GM12878 (cell line): ENCODE results near the gene ABCD4. TPM values are rescaled to one million over a fixed set of nuclear protein-coding genes. Genes with fewer than 3 reads are reported as not detected.

Experiments
- ATAC-seq: fragments of 200-7000 bp; cut with Tn5 transposase; 3 replicates; pipeline ENCODE4 v1.9.1; 2020; ENCODE audit warnings: mild to moderate bottlenecking, moderate library complexity
- BruUV-seq: library from RNA; stranded (reverse); fragments of 400-500 nt; replicated peaks from 2 replicates; lab custom pipeline; 2021; lab: Mats Ljungman, UMichigan
- CTCF ChIA-PET: fragments of 300-600 bp; sonication (Branson Sonifier 250); formaldehyde crosslinking; extraction: SDS; loops from one replicate; lab custom pipeline; 2021; ENCODE audit warnings: inconsistent platforms; lab: Yijun Ruan, JAX
- POLR2A ChIA-PET: fragments of 350-600 bp; formaldehyde crosslinking; extraction: SDS; loops from one replicate; lab custom pipeline; 2021; ENCODE audit warnings: inconsistent platforms; lab: Charles Lee
- RAD21 ChIA-PET: fragments of 300-600 bp; sonication (Branson Sonifier 250); formaldehyde crosslinking; loops from one replicate; lab custom pipeline; 2023; ENCODE audit warnings: antibody characterized with exemption; ENCODE audit not compliant: unreplicated experiment; lab: Charles Lee
- SMC1A ChIA-PET: fragments of 300-600 bp; sonication (Branson Sonifier 250); formaldehyde crosslinking; loops from one replicate; lab custom pipeline; 2023; ENCODE audit not compliant: unreplicated experiment, uncharacterized antibody; lab: Charles Lee
- DNase-seq: peaks from one replicate; pipeline ENCODE4 v3.0.0-alpha.2; 2011; ENCODE audit warnings: low read depth, low spot score
- FAIRE-seq: peaks from 3 replicates; lab custom pipeline; 2011; peaks lifted over from hg19 to GRCh38; lab: Jason Lieb, UNC
- H2AFZ ChIP-seq: 2 replicates; pipeline ENCODE4 v1.6.0; 2011; ENCODE audit warnings: low read depth, low read length, control low read depth; ENCODE audit not compliant: control insufficient read depth
- H3K27ac ChIP-seq: 2 replicates; pipeline ENCODE4 v1.5.1; 2011; ENCODE audit warnings: control low read depth; ENCODE audit not compliant: control insufficient read depth, insufficient read depth
- H3K27me3 ChIP-seq, 2 experiments: replicated peaks in 1 of 2; 2 replicates each; pipeline versions ENCODE4 v1.6.0 to v1.6.1; 2011; ENCODE audit warnings: low read length in 1 of 2; ENCODE audit not compliant: control insufficient read depth in 2 of 2, insufficient read depth in 2 of 2
- H3K36me3 ChIP-seq, 2 experiments: 2 replicates each; pipeline ENCODE4 v1.5.1; 2011; ENCODE audit warnings: low read length in 1 of 2; ENCODE audit not compliant: control insufficient read depth in 2 of 2, insufficient read depth in 2 of 2
- H3K4me1 ChIP-seq: 2 replicates; pipeline ENCODE4 v1.6.1; 2011; ENCODE audit warnings: mild to moderate bottlenecking, low read length, moderate library complexity, mixed read lengths; ENCODE audit not compliant: control insufficient read depth, insufficient read depth
- H3K4me2 ChIP-seq: 2 replicates; pipeline ENCODE4 v1.6.0; 2011; ENCODE audit warnings: control low read depth; ENCODE audit not compliant: control insufficient read depth, insufficient read depth
- H3K4me3 ChIP-seq: fragments of 200-600 bp; sonication (generic); 2 replicates; pipeline ENCODE4 v1.5.1; 2016
- H3K79me2 ChIP-seq: 2 replicates; pipeline ENCODE4 v1.6.0; 2011; ENCODE audit warnings: low read length; ENCODE audit not compliant: control insufficient read depth, insufficient read depth
- H3K9ac ChIP-seq: 2 replicates; pipeline ENCODE4 v1.8.0; 2011; ENCODE audit warnings: low read length, control low read depth, mixed read lengths; ENCODE audit not compliant: control insufficient read depth, insufficient read depth
- H3K9me3 ChIP-seq: replicated peaks from 3 replicates; pipeline ENCODE4 v1.5.1; 2011; ENCODE audit warnings: mild to moderate bottlenecking, low read length; ENCODE audit not compliant: control insufficient read depth, insufficient read depth
- H4K20me1 ChIP-seq: 2 replicates; pipeline ENCODE4 v1.6.0; 2011; ENCODE audit not compliant: control insufficient read depth, insufficient read depth
- FOS ChIP-seq: IDR thresholded peaks from 3 replicates; pipeline ENCODE4 v1.6.1; 2011; ENCODE audit warnings: borderline replicate concordance; ENCODE audit not compliant: insufficient read length; ENCODE audit errors: extremely low read depth
- HCFC1 ChIP-seq: fragments of 150-350 bp; IDR thresholded peaks from 2 replicates; pipeline ENCODE4 v1.6.1; 2014; ENCODE audit warnings: low read length
- JUND ChIP-seq: IDR thresholded peaks from 2 replicates; pipeline ENCODE4 v1.6.1; 2012; ENCODE audit warnings: low read depth, mild to moderate bottlenecking, low read length, improper control_type of control experiment, moderate library complexity
- MEF2A ChIP-seq: IDR thresholded peaks from 2 replicates; pipeline ENCODE4 v1.6.1; 2011; ENCODE audit warnings: low read depth, mild to moderate bottlenecking, low read length, moderate library complexity; ENCODE audit not compliant: insufficient read depth
- USF1 ChIP-seq: IDR thresholded peaks from 2 replicates; pipeline ENCODE4 v1.6.1; 2011; ENCODE audit warnings: borderline replicate concordance, low read depth, mild to moderate bottlenecking, moderate library complexity, mixed read lengths, low read length; ENCODE audit not compliant: insufficient read depth; ENCODE audit errors: extremely low read length
- WGBS: methylation state at CpG from one replicate; pipeline ENCODE4 v1.1.6; 2016; ENCODE audit warnings: low lambda C conversion rate; ENCODE audit not compliant: insufficient replicate concordance, insufficient coverage; ENCODE audit errors: missing lambda C conversion rate; 5-methylcytosine and 5-hydroxymethylcytosine counted together
- in situ Hi-C: fragments of 300-500 bp; cut with MboI; formaldehyde crosslinking; loops from 9 replicates; pipeline ENCODE4 v1.14.3; 2018; ENCODE audit warnings: mixed read lengths
- intact Hi-C: fragments of 100-400 bp; cut with micrococcal nuclease; formaldehyde crosslinking; loops from one replicate; pipeline ENCODE4 v1.14.2; 2022; ENCODE audit not compliant: unreplicated experiment
- polyA plus RNA-seq, 11 experiments: library from polyadenylated mRNA; depleted of rRNA in 4 of 11; unstranded in 6 of 11; stranded (reverse) in 5 of 11; fragments of >200 nt; fragmentation: Nextera tagmentation in 4 of 11; fragmentation: Illumina TruSeq in 1 of 11; extraction: Ambion mirVana in 4 of 11; extraction: Trizol in 1 of 11; gene quantifications; 1 replicate in 1 of 11; 2 replicates in 10 of 11; pipeline versions ENCODE4 v1.2.1 to v1.2.3, GENCODE V29; 2011 to 2016; ENCODE audit warnings: inconsistent platforms in 2 of 11, missing spikeins in 2 of 11, low read depth in 1 of 11
- total RNA-seq, 4 experiments: library from RNA; depleted of rRNA in 3 of 4; stranded (reverse); fragments of >200 nt in 3 of 4; fragmentation: Illumina TruSeq in 1 of 4; extraction: Trizol in 1 of 4; gene quantifications; 2 replicates each; pipeline versions ENCODE4 v1.2.1 to v1.2.3, GENCODE V29; 2013 to 2021

ABCD4 gene
- total and polyA plus RNA-seq, 10 of the 15 experiments (the other 5 are each of a cell fraction or from before 2014, with no cell fraction given): 5.7 to 29.5 (median 23.4) TPM

GRCh38 chr14:74347097-74347794, 44.5 kb upstream of the ABCD4 start:
- no peak for DNase-seq
- CTCF ChIA-PET: interaction anchor here (0.6 to 1.1 kb wide), 2 partner anchors 262 to 558 kb away, joined by 3 to 5 read pairs; no protein-coding TSS in a partner anchor
- Histone ChIP-seq H3K36me3 (no peaks in the 10 kb centered on the region), H3K4me1 (no peaks in the 10 kb centered on the region), H3K79me2 (no peaks in the 10 kb centered on the region), H3K27me3 (peaks cover 0 to 1% of the 10 kb centered on the region in 2 experiments; a peak in 1 of 4 replicates), H2AFZ (no peak overlapping the region), H4K20me1 (no peaks in the 10 kb centered on the region), H3K4me2 (no peak overlapping the region), H3K9me3 (no peaks in the 10 kb centered on the region), H3K27ac (no peak overlapping the region), H3K9ac (no peak overlapping the region), H3K4me3 (no peak overlapping the region)
- SMC1A ChIA-PET: no interaction called here
- no peak for ATAC-seq
- POLR2A ChIA-PET: interaction anchor here (0.8 kb wide), 1 partner anchor 190 kb away, joined by 3 read pairs; no protein-coding TSS in a partner anchor
- FAIRE-seq: no peak
- TF ChIP-seq MEF2A (no peak), USF1 (no peak), HCFC1 (no peak), JUND (no peak), FOS (no peak)
- RAD21 ChIA-PET: no interaction called here
- no TSS peak for BruUV-seq
- intact Hi-C loops: no loop called here
- 16% methylated on average over 7 of the region's 7 CpGs for WGBS
- in situ Hi-C loops: no loop called here
